ENCODE data around the gene USP2. TPM values are rescaled to one million over a fixed set of nuclear protein-coding genes. Genes with fewer than 3 reads are reported as not detected.

The USP2 gene
- total RNA-seq, 2 donors from 2014 or later, result 0.68 to 2.1 TPM

DNA sequence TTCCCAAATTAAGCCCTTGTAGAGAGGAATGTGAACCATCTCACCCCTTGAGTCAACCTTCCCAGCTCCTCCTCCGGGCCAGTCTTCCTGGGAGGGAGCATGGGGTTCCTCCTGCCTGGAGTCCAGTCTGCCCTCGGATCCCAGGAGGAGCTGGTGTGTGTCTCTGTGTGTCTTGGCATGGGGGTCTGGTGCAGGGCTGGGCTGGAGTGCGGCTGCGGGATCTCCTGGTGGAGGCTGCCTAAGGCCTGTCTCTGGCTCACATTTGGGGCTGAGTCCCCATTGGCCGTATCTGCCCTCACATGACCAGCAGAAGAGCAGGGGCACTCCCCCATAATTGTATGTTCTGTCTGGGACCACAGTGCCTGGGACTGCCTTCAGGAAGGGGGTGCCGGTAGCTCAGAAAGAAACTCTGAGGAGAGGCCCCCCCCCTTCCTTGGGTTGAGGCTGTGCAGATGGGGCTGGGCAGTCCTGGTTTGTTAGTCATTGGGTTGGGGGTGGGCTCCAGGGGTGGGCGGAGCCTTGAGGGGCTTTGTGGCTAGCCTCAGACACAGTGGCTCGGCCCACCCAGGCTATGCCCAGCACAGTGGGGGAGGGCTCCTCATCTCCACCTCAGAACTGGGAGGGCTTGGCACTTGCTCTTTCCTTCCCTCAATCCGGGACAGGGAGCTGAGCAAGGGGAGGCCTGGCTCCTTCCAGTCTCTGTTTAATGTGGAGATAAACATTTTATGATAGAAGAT lies 43.7 kb downstream of the USP2 start:
- DNase-seq (ENCODE audit: low spot score), result no peak
- ATAC-seq (ENCODE audit: insufficient number of reproducible peaks, low FRiP score, low read depth), result no peak
- TF ChIP-seq, protein P1, sequence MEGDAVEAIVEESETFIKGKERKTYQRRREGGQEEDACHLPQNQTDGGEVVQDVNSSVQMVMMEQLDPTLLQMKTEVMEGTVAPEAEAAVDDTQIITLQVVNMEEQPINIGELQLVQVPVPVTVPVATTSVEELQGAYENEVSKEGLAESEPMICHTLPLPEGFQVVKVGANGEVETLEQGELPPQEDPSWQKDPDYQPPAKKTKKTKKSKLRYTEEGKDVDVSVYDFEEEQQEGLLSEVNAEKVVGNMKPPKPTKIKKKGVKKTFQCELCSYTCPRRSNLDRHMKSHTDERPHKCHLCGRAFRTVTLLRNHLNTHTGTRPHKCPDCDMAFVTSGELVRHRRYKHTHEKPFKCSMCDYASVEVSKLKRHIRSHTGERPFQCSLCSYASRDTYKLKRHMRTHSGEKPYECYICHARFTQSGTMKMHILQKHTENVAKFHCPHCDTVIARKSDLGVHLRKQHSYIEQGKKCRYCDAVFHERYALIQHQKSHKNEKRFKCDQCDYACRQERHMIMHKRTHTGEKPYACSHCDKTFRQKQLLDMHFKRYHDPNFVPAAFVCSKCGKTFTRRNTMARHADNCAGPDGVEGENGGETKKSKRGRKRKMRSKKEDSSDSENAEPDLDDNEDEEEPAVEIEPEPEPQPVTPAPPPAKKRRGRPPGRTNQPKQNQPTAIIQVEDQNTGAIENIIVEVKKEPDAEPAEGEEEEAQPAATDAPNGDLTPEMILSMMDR (IDR thresholded peaks at IDR 0.05), result no peak
- Histone ChIP-seq H3K4me3 (peak overlapping the region; percentile 91), H3K4me1 (ENCODE audit: control insufficient read depth in 1 of 2, low read depth in 2 of 2) (peaks cover 22 to 59% of the 10 kb centered on the region in 2 donors), H3K36me3 (no peaks in the 10 kb centered on the region), H3K9me3 (no peaks in the 10 kb centered on the region), H3K27me3 (replicated peaks; ENCODE audit: insufficient read depth) (no peaks in the 10 kb centered on the region), H3K27ac (no peak overlapping the region)

DNA sequence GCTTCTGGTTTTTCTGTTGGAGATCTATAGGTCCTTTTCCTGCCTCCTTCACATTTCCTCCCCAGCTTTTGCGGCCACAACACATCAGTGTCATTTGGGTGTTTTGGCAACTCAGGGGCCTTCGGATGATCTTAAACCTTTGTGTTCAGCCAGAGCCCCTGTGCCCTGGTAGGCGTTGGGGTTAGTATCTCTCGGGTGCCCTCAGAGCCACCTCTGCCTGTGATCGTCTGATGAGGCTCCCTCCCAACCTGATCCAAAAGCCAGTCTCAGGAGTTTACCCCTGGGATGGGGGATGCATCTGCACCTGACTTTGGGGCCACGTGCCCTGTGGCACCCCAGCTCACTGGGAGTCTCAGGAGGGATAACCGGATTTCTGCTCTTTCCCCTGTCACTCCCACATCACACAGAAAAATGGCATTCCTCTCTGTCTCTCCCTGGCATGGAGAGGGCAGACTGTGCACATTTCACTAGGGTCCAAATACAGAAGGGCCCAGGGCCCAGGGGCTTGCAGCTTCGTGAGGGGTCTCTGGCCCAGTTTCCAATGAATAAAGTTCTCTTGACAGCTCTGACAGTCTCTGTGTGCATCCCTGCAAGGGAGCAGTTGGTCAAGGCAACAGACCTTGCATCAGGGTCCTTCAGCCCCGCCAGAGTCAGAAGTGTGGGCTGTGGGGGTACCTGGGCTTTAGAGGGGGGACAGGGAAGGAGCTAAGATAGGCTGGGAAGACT lies 44.6 kb downstream of the USP2 start:
- H3K4me3 ChIP-seq, result no peak overlapping the region
- H3K4me1 ChIP-seq (ENCODE audit: control insufficient read depth in 1 of 2, low read depth in 2 of 2), result peaks cover 22 to 59% of the 10 kb centered on the region in 2 donors
- no peak for DNase-seq (ENCODE audit: low spot score)
- no peaks in the 10 kb centered on the region for H3K27me3 ChIP-seq (replicated peaks; ENCODE audit: insufficient read depth)
- TF ChIP-seq, protein P1 (IDR thresholded peaks at IDR 0.05), result no peak
- H3K9me3 ChIP-seq, result no peaks in the 10 kb centered on the region
- no peaks in the 10 kb centered on the region for H3K36me3 ChIP-seq
- H3K27ac ChIP-seq, result no peak overlapping the region
- no peak for ATAC-seq (ENCODE audit: insufficient number of reproducible peaks, low FRiP score, low read depth)

DNA sequence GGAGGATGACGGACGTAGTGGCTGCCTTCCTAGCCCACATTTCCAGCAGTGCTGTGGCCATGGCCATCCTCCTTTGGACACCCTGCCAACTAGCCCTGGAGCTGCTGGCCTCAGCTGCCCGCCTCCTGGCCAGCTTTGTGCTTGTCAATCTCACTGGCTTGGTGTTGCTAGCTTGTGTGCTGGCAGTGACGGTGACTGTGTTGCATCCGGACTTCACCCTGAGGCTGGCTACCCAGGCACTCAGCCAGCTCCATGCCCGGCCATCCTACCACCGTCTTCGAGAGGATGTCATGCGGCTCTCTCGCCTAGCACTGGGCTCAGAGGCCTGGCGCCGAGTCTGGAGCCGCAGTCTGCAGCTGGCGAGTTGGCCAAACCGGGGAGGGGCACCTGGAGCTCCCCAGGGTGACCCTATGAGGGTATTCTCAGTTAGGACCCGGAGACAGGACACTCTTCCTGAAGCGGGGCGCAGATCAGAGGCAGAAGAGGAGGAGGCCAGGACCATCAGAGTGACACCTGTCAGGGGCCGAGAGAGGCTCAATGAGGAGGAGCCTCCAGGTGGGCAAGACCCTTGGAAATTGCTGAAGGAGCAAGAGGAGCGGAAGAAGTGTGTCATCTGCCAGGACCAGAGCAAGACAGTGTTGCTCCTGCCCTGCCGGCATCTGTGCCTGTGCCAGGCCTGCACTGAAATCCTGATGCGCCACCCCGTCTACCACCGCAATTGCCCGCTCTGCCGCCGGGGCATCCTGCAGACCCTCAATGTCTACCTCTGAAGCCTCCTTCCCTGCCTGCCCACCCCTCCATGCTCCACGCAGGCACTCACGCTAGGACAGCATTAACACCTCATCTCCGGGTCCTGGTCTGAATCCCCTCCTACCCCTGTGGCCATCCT lies 45.6 kb downstream of the USP2 start:
- TF ChIP-seq, protein P1 (IDR thresholded peaks at IDR 0.05), result no peak
- H3K9me3 ChIP-seq, result no peaks in the 10 kb centered on the region
- H3K27me3 ChIP-seq (replicated peaks; ENCODE audit: insufficient read depth), result no peaks in the 10 kb centered on the region
- peaks cover 20 to 52% of the 10 kb centered on the region in 2 donors for H3K4me1 ChIP-seq (ENCODE audit: control insufficient read depth in 1 of 2, low read depth in 2 of 2)
- no peaks in the 10 kb centered on the region for H3K36me3 ChIP-seq
- ATAC-seq (ENCODE audit: insufficient number of reproducible peaks, low FRiP score, low read depth) (no peak), DNase-seq (ENCODE audit: low spot score) (no peak)
- H3K4me3 ChIP-seq, result no peak overlapping the region
- no peak overlapping the region for H3K27ac ChIP-seq

DNA sequence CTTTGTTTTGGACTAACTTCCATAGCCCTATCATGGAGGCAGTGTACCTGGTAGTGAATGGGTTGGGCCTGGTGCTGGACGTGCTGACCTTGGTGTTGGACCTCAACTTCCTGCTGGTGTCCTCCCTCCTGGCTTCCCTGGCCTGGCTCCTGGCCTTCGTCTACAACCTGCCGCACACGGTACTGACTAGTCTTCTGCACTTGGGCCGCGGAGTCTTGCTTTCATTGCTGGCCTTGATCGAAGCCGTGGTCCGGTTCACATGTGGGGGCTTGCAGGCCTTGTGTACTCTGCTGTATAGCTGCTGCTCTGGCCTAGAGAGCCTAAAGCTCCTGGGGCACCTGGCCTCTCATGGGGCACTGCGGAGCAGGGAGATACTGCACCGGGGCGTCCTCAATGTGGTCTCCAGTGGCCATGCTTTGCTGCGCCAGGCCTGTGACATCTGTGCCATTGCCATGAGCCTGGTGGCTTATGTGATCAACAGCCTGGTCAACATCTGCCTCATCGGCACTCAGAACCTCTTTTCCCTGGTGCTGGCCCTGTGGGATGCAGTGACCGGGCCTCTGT lies 46.3 kb downstream of the USP2 start:
- H3K27me3 ChIP-seq (replicated peaks; ENCODE audit: insufficient read depth), result no peaks in the 10 kb centered on the region
- ATAC-seq (ENCODE audit: insufficient number of reproducible peaks, low FRiP score, low read depth) (no peak), DNase-seq (ENCODE audit: low spot score) (no peak)
- H3K36me3 ChIP-seq, result no peaks in the 10 kb centered on the region
- H3K27ac ChIP-seq, result peak overlapping the region; percentile 71 to 84
- H3K4me3 ChIP-seq, result peak overlapping the region; percentile 87
- TF ChIP-seq, protein P1 (IDR thresholded peaks at IDR 0.05), result no peak
- peaks cover 19 to 49% of the 10 kb centered on the region in 2 donors for H3K4me1 ChIP-seq (ENCODE audit: control insufficient read depth in 1 of 2, low read depth in 2 of 2)
- no peaks in the 10 kb centered on the region for H3K9me3 ChIP-seq
